Neural cell (in vitro differentiated cells): ENCODE results near the gene JPT2. TPM values are rescaled to one million over a fixed set of nuclear protein-coding genes. Genes with fewer than 3 reads are reported as not detected.

Experiments used
- H2AFZ ChIP-seq: fragments of 200-600, 300-800 bp; sonication (generic), shearing (Covaris generic); 2 replicates; pipeline ENCODE4 v1.6.0; 2014; ENCODE audit warnings: low read depth, mild to moderate bottlenecking, antibody characterized with exemption, low read length, moderate library complexity
- H3F3A ChIP-seq: fragments of 200-600 bp; shearing (Covaris generic); 2 replicates; pipeline ENCODE4 v1.6.1; 2016; ENCODE audit warnings: mild to moderate bottlenecking, moderate library complexity, mixed read lengths, antibody characterized with exemption, low read length; ENCODE audit not compliant: insufficient read depth, poor library complexity, severe bottlenecking
- H3K27ac ChIP-seq: fragments of 200-600, 300-800 bp; sonication (generic), shearing (Covaris generic); 2 replicates; pipeline ENCODE4 v1.5.1; 2014; ENCODE audit warnings: mild to moderate bottlenecking, low read length, moderate library complexity
- H3K27me3 ChIP-seq: fragments of 300-800, 200-600 bp; sonication (generic), shearing (Covaris generic); 2 replicates; pipeline ENCODE4 v1.6.0; 2014; ENCODE audit warnings: mild to moderate bottlenecking, low read depth, low read length, moderate library complexity; ENCODE audit not compliant: insufficient read depth
- H3K36me3 ChIP-seq: fragments of 300-800, 200-600 bp; sonication (generic), shearing (Covaris generic); 2 replicates; pipeline ENCODE4 v1.5.1; 2014; ENCODE audit warnings: mild to moderate bottlenecking, antibody characterized with exemption, low read length, moderate library complexity; ENCODE audit not compliant: insufficient read depth
- H3K4me2 ChIP-seq: fragments of 300-800, 200-600 bp; sonication (generic), shearing (Covaris generic); 2 replicates; pipeline ENCODE4 v1.6.0; 2014; ENCODE audit warnings: mild to moderate bottlenecking, low read length
- H3K4me3 ChIP-seq: fragments of 300-800, 200-600 bp; sonication (generic), shearing (Covaris generic); 2 replicates; pipeline ENCODE4 v1.5.1; 2014; ENCODE audit warnings: mild to moderate bottlenecking, low read length, moderate library complexity
- H3K79me2 ChIP-seq: fragments of 200-600 bp; shearing (Covaris generic); replicated peaks from 2 replicates; pipeline ENCODE4 v1.6.0; 2014; ENCODE audit warnings: mild to moderate bottlenecking, low read length, moderate library complexity; ENCODE audit not compliant: insufficient read depth
- H3K9ac ChIP-seq: fragments of 300-800, 200-600 bp; sonication (generic), shearing (Covaris generic); 2 replicates; pipeline ENCODE4 v1.6.1; 2016; ENCODE audit warnings: mild to moderate bottlenecking, low read length, mixed read lengths
- H3K9me2 ChIP-seq: fragments of 200-600 bp; shearing (Covaris generic); 2 replicates; pipeline ENCODE4 v1.6.1; 2016; ENCODE audit warnings: mild to moderate bottlenecking, low read length, mixed read lengths; ENCODE audit not compliant: insufficient read depth
- H3K9me3 ChIP-seq: fragments of 200-600, 300-800 bp; sonication (generic), shearing (Covaris generic); 2 replicates; pipeline ENCODE4 v1.6.1; 2016; ENCODE audit warnings: mild to moderate bottlenecking, mixed run types, low read length, moderate library complexity, mixed read lengths
- H4K20me1 ChIP-seq: fragments of 200-600 bp; shearing (Covaris generic); 2 replicates; pipeline ENCODE4 v1.6.1; 2016; ENCODE audit warnings: mild to moderate bottlenecking, mixed run types; ENCODE audit not compliant: insufficient read depth
- EP300 ChIP-seq: fragments of 450-650 bp; conservative IDR thresholded peaks from 2 replicates; pipeline ENCODE4 v1.6.1; 2014; ENCODE audit warnings: antibody characterized with exemption, mild to moderate bottlenecking, moderate library complexity; ENCODE audit not compliant: poor library complexity, severe bottlenecking
- EZH2 ChIP-seq: fragments of 200-600, 300-800 bp; shearing (Covaris generic), sonication (generic); IDR thresholded peaks from 2 replicates; pipeline ENCODE4 v1.6.1; 2014; ENCODE audit warnings: antibody characterized with exemption, low read length, borderline replicate concordance, mild to moderate bottlenecking; ENCODE audit not compliant: insufficient read depth, poor library complexity, severe bottlenecking
- MXI1 ChIP-seq: fragments of 450-650 bp; conservative IDR thresholded peaks from 2 replicates; pipeline ENCODE4 v1.6.1; 2014; ENCODE audit warnings: antibody characterized with exemption, mild to moderate bottlenecking; ENCODE audit not compliant: poor library complexity, severe bottlenecking
- POLR2AphosphoS5 ChIP-seq: IDR thresholded peaks from 2 replicates; pipeline ENCODE4 v1.6.1; 2012
- RAD21 ChIP-seq: fragments of 450-650 bp; conservative IDR thresholded peaks from 2 replicates; pipeline ENCODE4 v1.6.1; 2014; ENCODE audit warnings: antibody characterized with exemption, mild to moderate bottlenecking, moderate library complexity
- SMC3 ChIP-seq: fragments of 450-650 bp; conservative IDR thresholded peaks from 2 replicates; pipeline ENCODE4 v1.6.1; 2014; ENCODE audit warnings: antibody characterized with exemption, mild to moderate bottlenecking, moderate library complexity; ENCODE audit not compliant: poor library complexity
- polyA plus RNA-seq: library from polyadenylated mRNA; depleted of rRNA; stranded (reverse); fragments of >200 nt; gene quantifications from 2 replicates; pipeline ENCODE4 v1.2.3, GENCODE V29; 2014
- TF ChIP-seq, protein P1 (sequence below): IDR thresholded peaks from 2 replicates; pipeline ENCODE4 v1.6.1; 2012; ENCODE audit warnings: borderline replicate concordance

The JPT2 gene
- polyA plus RNA-seq, 1 donor from 2014 or later = 61.4 TPM

DNA sequence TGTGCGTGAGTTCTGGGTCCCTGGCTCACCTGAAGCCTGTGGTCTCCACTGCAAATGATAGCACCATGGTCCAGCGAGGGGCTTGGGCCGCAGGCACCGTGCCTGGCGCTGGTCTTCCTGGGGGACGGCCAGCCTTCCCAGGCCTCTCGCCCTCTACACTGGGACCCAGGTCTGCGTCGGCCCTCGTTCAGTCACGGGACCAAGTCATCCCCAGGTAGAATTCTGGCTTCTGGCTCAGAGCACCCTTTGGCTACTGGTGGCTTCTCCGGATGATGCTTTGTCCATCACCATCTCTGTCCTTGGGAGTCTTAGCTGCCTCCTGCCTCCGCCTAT is 45.5 kb upstream of the JPT2 start:
- Histone ChIP-seq H3K79me2 (peaks cover 28% of the 10 kb centered on the region), H3K27me3 (no peaks in the 10 kb centered on the region), H3K27ac (no peak overlapping the region), H4K20me1 (peaks cover 3% of the 10 kb centered on the region), H2AFZ (no peak overlapping the region), H3K36me3 (peaks cover 4% of the 10 kb centered on the region), H3K4me3 (no peak overlapping the region), H3K9ac (no peak overlapping the region), H3K9me3 (no peaks in the 10 kb centered on the region), H3F3A (no peaks in the 10 kb centered on the region), H3K4me2 (no peak overlapping the region), H3K9me2 (no peaks in the 10 kb centered on the region)
- TF ChIP-seq EP300 (no peak), SMC3 (no peak), MXI1 (no peak), RAD21 (no peak), EZH2 (no peak)

DNA sequence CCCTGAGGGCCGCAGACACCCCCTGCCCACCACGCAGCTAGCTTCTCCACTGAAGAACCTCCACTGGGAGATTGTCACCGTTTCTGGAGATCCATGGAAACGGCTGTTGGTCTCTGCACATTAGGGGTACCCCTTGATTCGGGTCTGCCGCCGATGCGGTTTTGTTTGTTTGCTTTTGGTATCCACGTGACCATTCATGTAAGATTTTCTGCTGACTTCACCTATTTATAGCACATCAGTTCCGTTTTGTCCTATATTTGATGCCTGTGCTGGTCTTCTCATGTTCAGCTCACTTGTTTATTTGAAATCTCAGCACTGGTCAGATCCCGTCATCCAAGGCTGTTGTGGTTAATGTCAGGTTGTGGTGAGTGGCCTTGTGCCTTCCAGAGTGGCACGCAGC is 44.8 kb upstream of the JPT2 start:
- Histone ChIP-seq H4K20me1 (no peaks in the 10 kb centered on the region), H3K27ac (no peak overlapping the region)

DNA sequence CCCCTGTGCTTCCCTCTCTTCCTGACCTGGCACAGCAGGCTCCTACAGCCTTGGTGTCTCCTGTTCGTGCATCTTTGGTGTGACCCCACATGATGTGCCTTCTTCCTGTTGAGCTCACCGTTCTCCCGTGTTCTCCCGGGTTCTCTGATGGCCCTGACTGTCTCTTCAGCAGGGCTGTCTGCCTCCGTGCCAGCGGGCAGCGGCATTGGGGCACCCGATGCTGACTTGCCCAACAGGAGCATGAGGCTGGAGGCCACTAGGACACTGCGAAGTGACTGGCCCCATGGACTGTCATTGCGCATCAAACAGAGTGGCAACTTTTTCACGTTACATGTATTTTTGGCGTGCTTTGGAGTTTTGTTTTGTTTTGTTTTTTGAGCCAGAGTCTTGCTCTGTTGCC is 43.5 kb upstream of the JPT2 start:
- Histone ChIP-seq H3K4me2 (no peak overlapping the region), H3K36me3 (peaks cover 4% of the 10 kb centered on the region), H4K20me1 (no peaks in the 10 kb centered on the region), H3F3A (no peaks in the 10 kb centered on the region), H2AFZ (no peak overlapping the region), H3K9ac (no peak overlapping the region), H3K9me2 (no peaks in the 10 kb centered on the region), H3K27ac (no peak overlapping the region), H3K4me3 (no peak overlapping the region), H3K9me3 (no peaks in the 10 kb centered on the region), H3K27me3 (no peaks in the 10 kb centered on the region), H3K79me2 (peaks cover 23% of the 10 kb centered on the region)
- TF ChIP-seq, protein P1, sequence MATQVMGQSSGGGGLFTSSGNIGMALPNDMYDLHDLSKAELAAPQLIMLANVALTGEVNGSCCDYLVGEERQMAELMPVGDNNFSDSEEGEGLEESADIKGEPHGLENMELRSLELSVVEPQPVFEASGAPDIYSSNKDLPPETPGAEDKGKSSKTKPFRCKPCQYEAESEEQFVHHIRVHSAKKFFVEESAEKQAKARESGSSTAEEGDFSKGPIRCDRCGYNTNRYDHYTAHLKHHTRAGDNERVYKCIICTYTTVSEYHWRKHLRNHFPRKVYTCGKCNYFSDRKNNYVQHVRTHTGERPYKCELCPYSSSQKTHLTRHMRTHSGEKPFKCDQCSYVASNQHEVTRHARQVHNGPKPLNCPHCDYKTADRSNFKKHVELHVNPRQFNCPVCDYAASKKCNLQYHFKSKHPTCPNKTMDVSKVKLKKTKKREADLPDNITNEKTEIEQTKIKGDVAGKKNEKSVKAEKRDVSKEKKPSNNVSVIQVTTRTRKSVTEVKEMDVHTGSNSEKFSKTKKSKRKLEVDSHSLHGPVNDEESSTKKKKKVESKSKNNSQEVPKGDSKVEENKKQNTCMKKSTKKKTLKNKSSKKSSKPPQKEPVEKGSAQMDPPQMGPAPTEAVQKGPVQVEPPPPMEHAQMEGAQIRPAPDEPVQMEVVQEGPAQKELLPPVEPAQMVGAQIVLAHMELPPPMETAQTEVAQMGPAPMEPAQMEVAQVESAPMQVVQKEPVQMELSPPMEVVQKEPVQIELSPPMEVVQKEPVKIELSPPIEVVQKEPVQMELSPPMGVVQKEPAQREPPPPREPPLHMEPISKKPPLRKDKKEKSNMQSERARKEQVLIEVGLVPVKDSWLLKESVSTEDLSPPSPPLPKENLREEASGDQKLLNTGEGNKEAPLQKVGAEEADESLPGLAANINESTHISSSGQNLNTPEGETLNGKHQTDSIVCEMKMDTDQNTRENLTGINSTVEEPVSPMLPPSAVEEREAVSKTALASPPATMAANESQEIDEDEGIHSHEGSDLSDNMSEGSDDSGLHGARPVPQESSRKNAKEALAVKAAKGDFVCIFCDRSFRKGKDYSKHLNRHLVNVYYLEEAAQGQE = no peak
- TF ChIP-seq EP300 (no peak), POLR2AphosphoS5 (no peak), SMC3 (no peak)

More for the DNA sequence above, 44.8 kb upstream of the JPT2 start:
- Histone ChIP-seq H3K4me2 (no peak overlapping the region), H3K79me2 (peaks cover 23% of the 10 kb centered on the region), H3K27me3 (no peaks in the 10 kb centered on the region), H3K4me3 (no peak overlapping the region), H3K9me2 (no peaks in the 10 kb centered on the region), H3K9me3 (no peaks in the 10 kb centered on the region), H2AFZ (no peak overlapping the region), H3F3A (no peaks in the 10 kb centered on the region), H3K9ac (no peak overlapping the region), H3K36me3 (peaks cover 4% of the 10 kb centered on the region)
- TF ChIP-seq SMC3 (no peak), POLR2AphosphoS5 (no peak), EZH2 (no peak)
